Measurements from ENCODE around the gene CLEC16A. TPM values are rescaled to one million over a fixed set of nuclear protein-coding genes. Genes with fewer than 3 reads are reported as not detected.
A peak's percentile ranks its signal among the peaks of the same experiment; 100 is the strongest.

CLEC16A gene
- total and polyA plus RNA-seq, 9 of the 15 experiments (the other 6 are each of a cell fraction or from before 2014, with no cell fraction given) = 1.00 to 22.3 (median 10.0) TPM

DNA sequence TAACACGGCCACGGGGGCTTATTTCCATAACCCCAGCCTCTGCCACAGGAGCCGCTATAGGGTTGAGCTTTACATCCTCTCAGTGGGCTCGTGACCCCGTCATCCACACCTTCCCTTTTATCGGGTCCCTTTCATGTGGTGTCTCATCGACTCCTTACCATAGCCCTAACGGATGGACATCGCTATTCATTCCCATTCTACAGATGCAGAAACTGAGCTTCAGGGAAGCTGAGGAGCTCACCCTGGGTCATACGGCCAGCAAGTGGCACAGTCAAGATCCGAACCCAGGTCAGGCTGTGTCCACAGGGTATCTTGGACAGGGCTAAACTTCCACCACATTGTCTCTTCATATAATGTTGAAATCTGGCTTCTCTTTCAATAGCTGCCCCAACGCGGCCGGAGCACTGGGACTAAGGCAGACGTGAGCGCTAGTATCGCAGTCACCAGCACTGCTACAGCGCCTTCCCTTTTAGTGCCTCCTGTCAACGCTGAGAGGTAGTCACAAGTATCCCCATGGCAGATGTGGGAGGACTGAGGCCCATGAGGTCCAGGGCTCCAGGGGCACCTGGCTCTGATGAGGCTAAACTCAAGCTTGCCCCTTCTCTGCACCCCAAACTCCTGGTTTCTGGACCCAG, 260.8 kb downstream of the CLEC16A start (continued):
- TF ChIP-seq USF2 (CRISPR knock-in tag; IDR thresholded peaks at IDR 0.05) (no peak), ARHGAP35 (IDR thresholded peaks at IDR 0.05; ENCODE audit: partially characterized antibody) (no peak), PYGO2 (tag; IDR thresholded peaks at IDR 0.05) (no peak), CBX1 (IDR thresholded peaks at IDR 0.05; ENCODE audit: low read depth) (0 out of 2 replicates have a peak, but pooled peaks have one; percentile 44), EGR1 (conservative IDR thresholded peaks at IDR 0.05) (no peak), ZNF766 (CRISPR knock-in tag; conservative IDR thresholded peaks at IDR 0.05) (no peak), ZNF212 (CRISPR knock-in tag; IDR thresholded peaks at IDR 0.05) (no peak), ZNF324 (CRISPR knock-in tag; IDR thresholded peaks at IDR 0.05) (no peak), HDAC6 (IDR thresholded peaks at IDR 0.05; ENCODE audit: low read depth, low read length) (no peak), BACH1 (tag; IDR thresholded peaks at IDR 0.05) (no peak), TEAD4 (IDR thresholded peaks at IDR 0.05; ENCODE audit: low read length) (no peak), TEAD4 (CRISPR knock-in tag; IDR thresholded peaks at IDR 0.05; ENCODE audit: borderline replicate concordance) (no peak), PTBP1 (IDR thresholded peaks at IDR 0.05; ENCODE audit: low read depth, low read length) (0 out of 2 replicates have a peak, but pooled peaks have one; percentile 67), HMGN3 (IDR thresholded peaks at IDR 0.05; ENCODE audit: borderline replicate concordance, extremely low read depth, insufficient read length, low read depth, low read length) (no peak), ZZZ3 (IDR thresholded peaks at IDR 0.05) (no peak)
- TF ChIP-seq, protein P1, sequence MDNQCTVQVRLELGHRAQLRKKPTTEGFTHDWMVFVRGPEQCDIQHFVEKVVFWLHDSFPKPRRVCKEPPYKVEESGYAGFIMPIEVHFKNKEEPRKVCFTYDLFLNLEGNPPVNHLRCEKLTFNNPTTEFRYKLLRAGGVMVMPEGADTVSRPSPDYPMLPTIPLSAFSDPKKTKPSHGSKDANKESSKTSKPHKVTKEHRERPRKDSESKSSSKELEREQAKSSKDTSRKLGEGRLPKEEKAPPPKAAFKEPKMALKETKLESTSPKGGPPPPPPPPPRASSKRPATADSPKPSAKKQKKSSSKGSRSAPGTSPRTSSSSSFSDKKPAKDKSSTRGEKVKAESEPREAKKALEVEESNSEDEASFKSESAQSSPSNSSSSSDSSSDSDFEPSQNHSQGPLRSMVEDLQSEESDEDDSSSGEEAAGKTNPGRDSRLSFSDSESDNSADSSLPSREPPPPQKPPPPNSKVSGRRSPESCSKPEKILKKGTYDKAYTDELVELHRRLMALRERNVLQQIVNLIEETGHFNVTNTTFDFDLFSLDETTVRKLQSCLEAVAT (IDR thresholded peaks at IDR 0.05) = no peak
- TF ChIP-seq, protein P2, sequence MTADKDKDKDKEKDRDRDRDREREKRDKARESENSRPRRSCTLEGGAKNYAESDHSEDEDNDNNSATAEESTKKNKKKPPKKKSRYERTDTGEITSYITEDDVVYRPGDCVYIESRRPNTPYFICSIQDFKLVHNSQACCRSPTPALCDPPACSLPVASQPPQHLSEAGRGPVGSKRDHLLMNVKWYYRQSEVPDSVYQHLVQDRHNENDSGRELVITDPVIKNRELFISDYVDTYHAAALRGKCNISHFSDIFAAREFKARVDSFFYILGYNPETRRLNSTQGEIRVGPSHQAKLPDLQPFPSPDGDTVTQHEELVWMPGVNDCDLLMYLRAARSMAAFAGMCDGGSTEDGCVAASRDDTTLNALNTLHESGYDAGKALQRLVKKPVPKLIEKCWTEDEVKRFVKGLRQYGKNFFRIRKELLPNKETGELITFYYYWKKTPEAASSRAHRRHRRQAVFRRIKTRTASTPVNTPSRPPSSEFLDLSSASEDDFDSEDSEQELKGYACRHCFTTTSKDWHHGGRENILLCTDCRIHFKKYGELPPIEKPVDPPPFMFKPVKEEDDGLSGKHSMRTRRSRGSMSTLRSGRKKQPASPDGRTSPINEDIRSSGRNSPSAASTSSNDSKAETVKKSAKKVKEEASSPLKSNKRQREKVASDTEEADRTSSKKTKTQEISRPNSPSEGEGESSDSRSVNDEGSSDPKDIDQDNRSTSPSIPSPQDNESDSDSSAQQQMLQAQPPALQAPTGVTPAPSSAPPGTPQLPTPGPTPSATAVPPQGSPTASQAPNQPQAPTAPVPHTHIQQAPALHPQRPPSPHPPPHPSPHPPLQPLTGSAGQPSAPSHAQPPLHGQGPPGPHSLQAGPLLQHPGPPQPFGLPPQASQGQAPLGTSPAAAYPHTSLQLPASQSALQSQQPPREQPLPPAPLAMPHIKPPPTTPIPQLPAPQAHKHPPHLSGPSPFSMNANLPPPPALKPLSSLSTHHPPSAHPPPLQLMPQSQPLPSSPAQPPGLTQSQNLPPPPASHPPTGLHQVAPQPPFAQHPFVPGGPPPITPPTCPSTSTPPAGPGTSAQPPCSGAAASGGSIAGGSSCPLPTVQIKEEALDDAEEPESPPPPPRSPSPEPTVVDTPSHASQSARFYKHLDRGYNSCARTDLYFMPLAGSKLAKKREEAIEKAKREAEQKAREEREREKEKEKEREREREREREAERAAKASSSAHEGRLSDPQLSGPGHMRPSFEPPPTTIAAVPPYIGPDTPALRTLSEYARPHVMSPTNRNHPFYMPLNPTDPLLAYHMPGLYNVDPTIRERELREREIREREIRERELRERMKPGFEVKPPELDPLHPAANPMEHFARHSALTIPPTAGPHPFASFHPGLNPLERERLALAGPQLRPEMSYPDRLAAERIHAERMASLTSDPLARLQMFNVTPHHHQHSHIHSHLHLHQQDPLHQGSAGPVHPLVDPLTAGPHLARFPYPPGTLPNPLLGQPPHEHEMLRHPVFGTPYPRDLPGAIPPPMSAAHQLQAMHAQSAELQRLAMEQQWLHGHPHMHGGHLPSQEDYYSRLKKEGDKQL (CRISPR knock-in tag; IDR thresholded peaks at IDR 0.05; ENCODE audit: borderline replicate concordance) = no peak
- TF ChIP-seq, protein P3, sequence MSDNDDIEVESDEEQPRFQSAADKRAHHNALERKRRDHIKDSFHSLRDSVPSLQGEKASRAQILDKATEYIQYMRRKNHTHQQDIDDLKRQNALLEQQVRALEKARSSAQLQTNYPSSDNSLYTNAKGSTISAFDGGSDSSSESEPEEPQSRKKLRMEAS (CRISPR knock-in tag; IDR thresholded peaks at IDR 0.05) = peak; percentile 52
- TF ChIP-seq, protein P4, sequence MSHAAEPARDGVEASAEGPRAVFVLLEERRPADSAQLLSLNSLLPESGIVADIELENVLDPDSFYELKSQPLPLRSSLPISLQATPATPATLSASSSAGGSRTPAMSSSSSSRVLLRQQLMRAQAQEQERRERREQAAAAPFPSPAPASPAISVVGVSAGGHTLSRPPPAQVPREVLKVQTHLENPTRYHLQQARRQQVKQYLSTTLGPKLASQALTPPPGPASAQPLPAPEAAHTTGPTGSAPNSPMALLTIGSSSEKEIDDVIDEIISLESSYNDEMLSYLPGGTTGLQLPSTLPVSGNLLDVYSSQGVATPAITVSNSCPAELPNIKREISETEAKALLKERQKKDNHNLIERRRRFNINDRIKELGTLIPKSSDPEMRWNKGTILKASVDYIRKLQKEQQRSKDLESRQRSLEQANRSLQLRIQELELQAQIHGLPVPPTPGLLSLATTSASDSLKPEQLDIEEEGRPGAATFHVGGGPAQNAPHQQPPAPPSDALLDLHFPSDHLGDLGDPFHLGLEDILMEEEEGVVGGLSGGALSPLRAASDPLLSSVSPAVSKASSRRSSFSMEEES (CRISPR knock-in tag; IDR thresholded peaks at IDR 0.05) = no peak

Data from K562 (cell line).